ENCODE measurements around the gene DNMBP. TPM values are rescaled to one million over a fixed set of nuclear protein-coding genes. Genes with fewer than 3 reads are reported as not detected.

DNMBP gene
- total RNA-seq, 1 donor from 2014 or later = 11.7 TPM

- Mint-ChIP-seq H3K4me1 (ENCODE audit: low read depth) (no peaks in the 10 kb centered on the region), H3K36me3 (ENCODE audit: low read depth) (no peaks in the 10 kb centered on the region), H3K27ac (ENCODE audit: unreplicated experiment) (no peak overlapping the region), H3K4me3 (ENCODE audit: unreplicated experiment) (no peak overlapping the region), H3K27me3 (ENCODE audit: low read depth) (no peaks in the 10 kb centered on the region), H3K9me3 (ENCODE audit: low read depth) (no peaks in the 10 kb centered on the region)
- TF ChIP-seq CTCF (IDR thresholded peaks at IDR 0.05) = no peak
- no peak for DNase-seq (ENCODE audit: low spot score)
These were observed 173.0 kb downstream of the DNMBP start for GRCh38 chr10:99836711-99837110.

GRCh38 chr10:99835947-99836346 lies 173.8 kb downstream of the DNMBP start:
- H3K4me1 Mint-ChIP-seq (ENCODE audit: low read depth) = no peaks in the 10 kb centered on the region

GRCh38 chr10:99834410-99834809 lies 175.3 kb downstream of the DNMBP start:
- Mint-ChIP-seq H3K9me3 (ENCODE audit: low read depth) (no peaks in the 10 kb centered on the region), H3K27ac (ENCODE audit: unreplicated experiment) (no peak overlapping the region), H3K27me3 (ENCODE audit: low read depth) (peaks cover 3% of the 10 kb centered on the region), H3K4me3 (ENCODE audit: unreplicated experiment) (no peak overlapping the region), H3K36me3 (ENCODE audit: low read depth) (no peaks in the 10 kb centered on the region), H3K4me1 (ENCODE audit: low read depth) (no peaks in the 10 kb centered on the region)
- DNase-seq (ENCODE audit: low spot score) = no peak
- TF ChIP-seq CTCF (IDR thresholded peaks at IDR 0.05) = no peak

More at GRCh38 chr10:99835947-99836346, 173.8 kb downstream of the DNMBP start:
- Mint-ChIP-seq H3K36me3 (ENCODE audit: low read depth) (no peaks in the 10 kb centered on the region), H3K27me3 (ENCODE audit: low read depth) (no peaks in the 10 kb centered on the region), H3K9me3 (ENCODE audit: low read depth) (no peaks in the 10 kb centered on the region), H3K27ac (ENCODE audit: unreplicated experiment) (no peak overlapping the region), H3K4me3 (ENCODE audit: unreplicated experiment) (no peak overlapping the region)
- TF ChIP-seq CTCF (IDR thresholded peaks at IDR 0.05) = no peak
- no peak for DNase-seq (ENCODE audit: low spot score)

GRCh38 chr10:99832439-99832838 lies 177.3 kb downstream of the DNMBP start:
- Mint-ChIP-seq H3K36me3 (ENCODE audit: low read depth) (peaks cover 1% of the 10 kb centered on the region), H3K4me3 (ENCODE audit: unreplicated experiment) (no peak overlapping the region), H3K27ac (ENCODE audit: unreplicated experiment) (no peak overlapping the region), H3K9me3 (ENCODE audit: low read depth) (peaks cover 9% of the 10 kb centered on the region), H3K4me1 (ENCODE audit: low read depth) (no peaks in the 10 kb centered on the region), H3K27me3 (ENCODE audit: low read depth) (peaks cover 3% of the 10 kb centered on the region)
- DNase-seq (ENCODE audit: low spot score) = no peak
- TF ChIP-seq CTCF (IDR thresholded peaks at IDR 0.05) = no peak

GRCh38 chr10:99828464-99828863 lies 181.3 kb downstream of the DNMBP start:
- H3K36me3 Mint-ChIP-seq (ENCODE audit: low read depth) = peaks cover 1% of the 10 kb centered on the region
- peaks cover 9% of the 10 kb centered on the region for H3K9me3 Mint-ChIP-seq (ENCODE audit: low read depth)
- no peak for TF ChIP-seq CTCF (IDR thresholded peaks at IDR 0.05)
- H3K27ac Mint-ChIP-seq (ENCODE audit: unreplicated experiment) = no peak overlapping the region
- H3K4me3 Mint-ChIP-seq (ENCODE audit: unreplicated experiment) = no peak overlapping the region
- no peaks in the 10 kb centered on the region for H3K4me1 Mint-ChIP-seq (ENCODE audit: low read depth)
- DNase-seq (ENCODE audit: low spot score) = no peak
- H3K27me3 Mint-ChIP-seq (ENCODE audit: low read depth) = peaks cover 3% of the 10 kb centered on the region

Measured in chondrocyte (in vitro differentiated cells).